Ishikawa (cell line): Measurements from ENCODE around the gene DNAJB13.

Experiments
- CEBPB ChIP-seq: IDR thresholded peaks from 2 replicates; pipeline ENCODE4 v1.6.1; 2012
- CREB1 ChIP-seq: IDR thresholded peaks from 2 replicates; pipeline ENCODE4 v1.6.1; 2012; ENCODE audit warnings: low read depth
- EGR1 ChIP-seq: IDR thresholded peaks from 2 replicates; pipeline ENCODE4 v1.6.1; 2012
- EP300 ChIP-seq: IDR thresholded peaks from 2 replicates; pipeline ENCODE4 v1.6.1; 2012; ENCODE audit warnings: borderline replicate concordance
- FOXM1 ChIP-seq: IDR thresholded peaks from 2 replicates; pipeline ENCODE4 v1.6.1; 2012; ENCODE audit warnings: low read depth, borderline replicate concordance
- NFIC ChIP-seq: IDR thresholded peaks from 2 replicates; pipeline ENCODE4 v1.6.1; 2012
- RAD21 ChIP-seq: IDR thresholded peaks from 2 replicates; pipeline ENCODE4 v1.6.1; 2012; ENCODE audit warnings: low read depth
- TAF1 ChIP-seq: IDR thresholded peaks from 2 replicates; pipeline ENCODE4 v1.6.1; 2012; ENCODE audit warnings: low read depth, mild to moderate bottlenecking
- TCF12 ChIP-seq: IDR thresholded peaks from 2 replicates; pipeline ENCODE4 v1.6.1; 2012; ENCODE audit warnings: low read depth
- TEAD4 ChIP-seq: IDR thresholded peaks from 2 replicates; pipeline ENCODE4 v1.6.1; 2012
- YY1 ChIP-seq: IDR thresholded peaks from 2 replicates; pipeline ENCODE4 v1.6.1; 2012; ENCODE audit warnings: low read depth
- ZBTB7A ChIP-seq: IDR thresholded peaks from 2 replicates; pipeline ENCODE4 v1.6.1; 2012; ENCODE audit warnings: low read depth
- TF ChIP-seq, protein P1 (sequence below): IDR thresholded peaks from 2 replicates; pipeline ENCODE4 v1.6.1; 2012
- TF ChIP-seq, protein P2 (sequence below): IDR thresholded peaks from 2 replicates; pipeline ENCODE4 v1.6.1; 2012
- TF ChIP-seq, protein P3 (sequence below): IDR thresholded peaks from 2 replicates; pipeline ENCODE4 v1.6.1; 2012; ENCODE audit warnings: low read depth, mild to moderate bottlenecking

The DNAJB13 gene

DNA sequence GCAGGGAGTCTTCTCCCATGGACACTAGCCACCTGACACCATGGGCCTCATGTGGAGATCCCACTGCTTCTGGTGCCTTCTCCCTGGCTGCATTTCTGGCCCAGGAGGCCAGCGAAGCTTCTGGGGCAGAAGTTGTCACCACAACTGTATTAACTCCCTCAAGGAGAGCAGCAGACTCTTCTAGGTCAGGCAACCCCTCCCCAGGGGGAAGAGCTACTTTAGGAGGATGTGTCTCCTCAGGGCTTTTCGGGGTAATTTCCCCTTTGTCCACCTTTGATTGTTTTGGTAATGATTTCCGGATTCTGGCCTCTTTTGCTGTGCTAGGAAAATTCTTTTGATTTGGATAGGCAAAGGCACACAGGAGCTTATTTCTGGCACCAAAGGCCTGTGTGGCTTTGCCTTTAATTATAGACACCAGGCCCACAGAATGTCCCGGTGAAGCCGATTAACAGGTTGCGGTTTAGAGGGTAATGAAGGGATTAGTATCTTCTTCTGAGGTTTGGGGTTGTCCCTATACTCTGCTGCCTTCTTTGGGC, 40.7 kb downstream of the DNAJB13 start:
- no peak for TF ChIP-seq TEAD4
- TF ChIP-seq EGR1: no peak
- no peak for TF ChIP-seq TAF1
- TF ChIP-seq, protein P1, sequence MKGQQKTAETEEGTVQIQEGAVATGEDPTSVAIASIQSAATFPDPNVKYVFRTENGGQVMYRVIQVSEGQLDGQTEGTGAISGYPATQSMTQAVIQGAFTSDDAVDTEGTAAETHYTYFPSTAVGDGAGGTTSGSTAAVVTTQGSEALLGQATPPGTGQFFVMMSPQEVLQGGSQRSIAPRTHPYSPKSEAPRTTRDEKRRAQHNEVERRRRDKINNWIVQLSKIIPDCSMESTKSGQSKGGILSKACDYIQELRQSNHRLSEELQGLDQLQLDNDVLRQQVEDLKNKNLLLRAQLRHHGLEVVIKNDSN: no peak
- no peak for TF ChIP-seq YY1
- TF ChIP-seq EP300: no peak
- no peak for TF ChIP-seq CEBPB

DNA sequence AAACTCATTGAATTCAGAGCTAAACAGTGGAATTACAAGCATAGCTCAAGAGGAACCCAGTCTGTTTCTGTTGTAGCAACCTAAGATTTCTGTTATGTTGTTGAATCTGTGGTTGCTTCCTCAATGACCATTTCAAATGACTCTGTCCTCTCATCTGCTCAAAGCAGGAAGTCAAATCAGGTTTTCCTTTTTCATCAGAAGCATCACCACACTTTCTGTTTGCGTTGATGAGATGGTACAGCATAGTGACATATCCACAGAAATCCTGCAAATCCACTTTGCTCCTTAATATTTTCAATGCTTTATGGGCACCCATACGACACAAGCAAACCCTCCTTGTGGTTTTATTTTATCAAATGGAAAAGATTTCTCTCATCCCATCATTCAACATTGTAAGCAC, 44.4 kb downstream of the DNAJB13 start:
- TF ChIP-seq EGR1 (no peak), TCF12 (no peak)

DNA sequence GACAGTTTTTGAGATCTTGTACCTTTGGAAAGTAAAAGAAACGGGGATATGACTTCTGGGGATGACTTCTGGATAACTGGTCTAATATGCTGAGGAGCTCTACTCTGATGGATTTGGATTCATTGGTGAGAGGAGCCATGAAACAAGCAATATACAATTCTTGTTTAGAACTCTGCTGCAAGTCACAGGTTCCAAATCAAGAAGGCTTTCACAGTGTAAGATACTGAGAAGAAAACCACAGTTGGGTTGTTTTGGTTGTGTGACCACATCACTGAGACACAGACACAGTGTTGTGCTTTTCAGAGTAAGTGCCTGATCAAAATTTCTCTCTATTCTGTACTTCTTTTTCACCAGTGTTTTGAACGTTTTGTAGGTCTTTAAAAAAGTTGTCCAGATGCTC, 44.9 kb downstream of the DNAJB13 start:
- TF ChIP-seq CREB1 (no peak), TCF12 (no peak), CEBPB (no peak), YY1 (no peak)
- TF ChIP-seq, protein P2, sequence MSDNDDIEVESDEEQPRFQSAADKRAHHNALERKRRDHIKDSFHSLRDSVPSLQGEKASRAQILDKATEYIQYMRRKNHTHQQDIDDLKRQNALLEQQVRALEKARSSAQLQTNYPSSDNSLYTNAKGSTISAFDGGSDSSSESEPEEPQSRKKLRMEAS: no peak

DNA sequence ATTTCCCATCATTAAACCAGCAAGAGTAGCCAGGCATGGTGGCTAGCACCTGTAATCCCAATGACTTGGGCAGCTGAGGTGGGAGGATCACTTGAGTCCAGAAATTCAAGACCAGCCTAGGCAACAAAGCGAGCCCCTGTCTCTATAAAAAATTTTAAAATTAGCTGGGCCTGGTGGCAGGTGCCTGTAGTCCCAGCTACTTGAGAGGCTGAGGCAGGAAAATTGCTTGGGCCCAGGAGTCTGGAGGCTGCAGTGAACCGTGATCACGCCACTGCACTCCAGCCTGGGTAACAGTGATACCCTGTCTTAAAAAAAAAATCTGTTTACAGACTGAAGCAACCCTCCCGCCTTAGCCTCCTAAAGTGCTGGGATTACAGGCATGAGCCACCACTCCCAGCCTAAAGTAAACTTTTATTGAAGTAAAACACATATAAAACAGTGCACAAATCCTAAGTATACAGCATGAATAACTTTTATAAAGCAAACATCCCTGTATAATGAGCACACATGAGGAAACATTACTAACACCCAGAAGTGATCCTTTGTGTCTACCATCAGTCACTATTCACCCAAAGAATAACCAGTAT, 45.4 kb downstream of the DNAJB13 start:
- TF ChIP-seq, protein P3, sequence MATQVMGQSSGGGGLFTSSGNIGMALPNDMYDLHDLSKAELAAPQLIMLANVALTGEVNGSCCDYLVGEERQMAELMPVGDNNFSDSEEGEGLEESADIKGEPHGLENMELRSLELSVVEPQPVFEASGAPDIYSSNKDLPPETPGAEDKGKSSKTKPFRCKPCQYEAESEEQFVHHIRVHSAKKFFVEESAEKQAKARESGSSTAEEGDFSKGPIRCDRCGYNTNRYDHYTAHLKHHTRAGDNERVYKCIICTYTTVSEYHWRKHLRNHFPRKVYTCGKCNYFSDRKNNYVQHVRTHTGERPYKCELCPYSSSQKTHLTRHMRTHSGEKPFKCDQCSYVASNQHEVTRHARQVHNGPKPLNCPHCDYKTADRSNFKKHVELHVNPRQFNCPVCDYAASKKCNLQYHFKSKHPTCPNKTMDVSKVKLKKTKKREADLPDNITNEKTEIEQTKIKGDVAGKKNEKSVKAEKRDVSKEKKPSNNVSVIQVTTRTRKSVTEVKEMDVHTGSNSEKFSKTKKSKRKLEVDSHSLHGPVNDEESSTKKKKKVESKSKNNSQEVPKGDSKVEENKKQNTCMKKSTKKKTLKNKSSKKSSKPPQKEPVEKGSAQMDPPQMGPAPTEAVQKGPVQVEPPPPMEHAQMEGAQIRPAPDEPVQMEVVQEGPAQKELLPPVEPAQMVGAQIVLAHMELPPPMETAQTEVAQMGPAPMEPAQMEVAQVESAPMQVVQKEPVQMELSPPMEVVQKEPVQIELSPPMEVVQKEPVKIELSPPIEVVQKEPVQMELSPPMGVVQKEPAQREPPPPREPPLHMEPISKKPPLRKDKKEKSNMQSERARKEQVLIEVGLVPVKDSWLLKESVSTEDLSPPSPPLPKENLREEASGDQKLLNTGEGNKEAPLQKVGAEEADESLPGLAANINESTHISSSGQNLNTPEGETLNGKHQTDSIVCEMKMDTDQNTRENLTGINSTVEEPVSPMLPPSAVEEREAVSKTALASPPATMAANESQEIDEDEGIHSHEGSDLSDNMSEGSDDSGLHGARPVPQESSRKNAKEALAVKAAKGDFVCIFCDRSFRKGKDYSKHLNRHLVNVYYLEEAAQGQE: no peak
- TF ChIP-seq TEAD4 (no peak), CEBPB (no peak), NFIC (no peak), EGR1 (no peak), ZBTB7A (no peak), EP300 (no peak), CREB1 (no peak)
- TF ChIP-seq, protein P1: no peak

DNA sequence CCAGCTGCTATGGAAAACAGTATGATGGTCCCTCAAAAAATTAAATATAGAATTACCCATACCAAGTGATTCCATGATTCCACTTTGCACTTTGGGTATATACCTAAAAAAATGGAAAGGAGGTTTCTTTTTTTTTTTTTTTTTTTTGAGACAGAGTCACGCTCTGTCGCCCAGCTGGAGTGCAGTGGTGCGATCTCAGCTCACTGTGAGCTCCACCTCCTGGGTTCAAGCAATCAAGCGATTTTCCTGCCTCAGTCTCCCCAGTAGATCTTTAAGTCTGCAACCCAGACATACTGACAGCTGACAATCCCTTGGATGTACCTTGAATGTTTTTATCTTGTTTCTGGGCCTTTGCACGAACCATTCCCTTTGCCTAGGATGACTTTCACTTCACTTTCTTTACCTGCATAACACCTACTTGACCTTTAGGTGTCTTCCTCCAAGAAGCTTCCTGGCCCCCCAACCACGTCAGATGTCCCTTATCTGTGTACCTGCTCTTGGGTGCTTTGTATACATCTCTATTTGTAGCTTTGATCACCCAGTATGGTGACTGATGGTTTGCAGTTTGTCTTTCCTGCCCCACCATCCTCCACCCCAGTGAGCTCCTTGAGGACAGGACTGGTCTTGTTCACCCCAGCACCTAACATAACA, 46.4 kb downstream of the DNAJB13 start:
- TF ChIP-seq, protein P1: no peak
- no peak for TF ChIP-seq FOXM1
- no peak for TF ChIP-seq EGR1
- TF ChIP-seq NFIC: no peak
- TF ChIP-seq, protein P3: no peak
- TF ChIP-seq EP300: no peak
- TF ChIP-seq ZBTB7A: no peak
- no peak for TF ChIP-seq YY1
- TF ChIP-seq CREB1: no peak
- TF ChIP-seq TCF12: no peak
- TF ChIP-seq RAD21: no peak
- no peak for TF ChIP-seq TEAD4
- TF ChIP-seq TAF1: no peak
- TF ChIP-seq, protein P2: no peak
- TF ChIP-seq CEBPB: no peak
